Activated CD4-positive, alpha-beta T cell treated with anti-CD3 and anti-CD28 coated beads, Interleukin-2, amount 50 U/mL, for 16 hours (primary cell): Measurements from ENCODE around the gene TTC32.
"Not testable (repeated sequence)": the region's sequence is repeated elsewhere in the genome, so short reads cannot be mapped to it uniquely, and the experiment has no call there.

Source experiments
- DNase-seq: peaks from one replicate; pipeline ENCODE4 v3.0.0-alpha.2; 2020

Gene TTC32

DNA sequence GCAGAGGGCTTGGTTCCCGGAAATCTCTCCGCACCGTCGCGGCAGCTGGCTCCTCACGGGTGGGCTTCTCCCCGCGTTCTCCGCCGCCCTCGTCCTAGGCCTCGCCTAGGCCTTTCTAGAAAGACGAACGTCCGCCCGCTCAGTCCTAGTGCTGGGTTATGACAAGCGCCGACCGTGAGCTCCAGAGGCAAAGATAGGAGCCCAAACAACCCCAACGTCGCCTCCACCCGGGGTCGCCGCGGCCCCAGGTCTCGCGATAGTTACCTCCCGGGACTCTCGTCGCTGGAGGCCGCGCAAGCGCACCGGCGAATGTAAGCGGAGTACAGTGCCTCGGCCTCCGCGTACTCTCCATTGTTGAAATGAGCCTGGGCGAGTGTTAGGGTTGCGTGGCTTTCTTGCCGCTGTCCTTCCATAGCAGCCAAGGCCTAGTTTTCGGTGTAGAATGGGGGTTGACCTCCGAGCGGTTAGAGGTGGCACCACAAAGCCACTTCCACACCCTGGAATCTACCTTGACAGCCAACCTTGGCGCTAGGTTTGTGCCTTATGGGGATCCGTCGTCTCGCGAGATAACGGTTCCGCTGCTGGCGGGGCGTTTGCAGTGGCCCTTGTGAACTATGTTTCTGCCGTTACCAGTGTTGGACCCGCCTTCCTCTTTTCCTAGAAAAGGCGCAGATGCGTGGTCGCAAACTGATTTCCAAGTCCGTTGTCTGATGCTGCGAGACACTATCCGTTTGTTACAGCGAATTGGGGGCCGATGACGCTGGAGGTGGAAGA is at the start of gene TTC32:
Gene TTC32 (minus strand): TSS at position 542 of the 774 bp plus-strand sequence. CDS start 129 bp downstream, at position 413.
- DNase-seq: peak; percentile 95

DNA sequence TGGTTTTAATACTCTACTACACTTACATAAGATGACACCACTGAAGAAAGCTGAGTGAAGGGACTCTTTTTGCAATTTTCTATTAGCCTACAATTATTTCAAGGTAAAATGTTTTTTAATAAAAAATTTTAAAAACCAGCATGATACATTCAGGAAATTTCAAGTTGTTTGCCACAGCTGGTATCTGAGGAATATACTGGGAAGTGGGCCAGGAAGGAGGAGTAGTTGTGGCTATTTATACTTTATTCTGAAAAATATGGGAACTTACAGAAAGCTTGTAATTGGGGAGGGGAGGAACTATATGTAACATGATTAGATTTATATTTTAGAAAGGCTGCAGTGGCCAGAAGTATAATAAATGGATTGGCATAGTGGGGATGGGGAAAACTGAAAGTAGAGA is 47.3 kb upstream of the TTC32 start:
- no peak for DNase-seq

DNA sequence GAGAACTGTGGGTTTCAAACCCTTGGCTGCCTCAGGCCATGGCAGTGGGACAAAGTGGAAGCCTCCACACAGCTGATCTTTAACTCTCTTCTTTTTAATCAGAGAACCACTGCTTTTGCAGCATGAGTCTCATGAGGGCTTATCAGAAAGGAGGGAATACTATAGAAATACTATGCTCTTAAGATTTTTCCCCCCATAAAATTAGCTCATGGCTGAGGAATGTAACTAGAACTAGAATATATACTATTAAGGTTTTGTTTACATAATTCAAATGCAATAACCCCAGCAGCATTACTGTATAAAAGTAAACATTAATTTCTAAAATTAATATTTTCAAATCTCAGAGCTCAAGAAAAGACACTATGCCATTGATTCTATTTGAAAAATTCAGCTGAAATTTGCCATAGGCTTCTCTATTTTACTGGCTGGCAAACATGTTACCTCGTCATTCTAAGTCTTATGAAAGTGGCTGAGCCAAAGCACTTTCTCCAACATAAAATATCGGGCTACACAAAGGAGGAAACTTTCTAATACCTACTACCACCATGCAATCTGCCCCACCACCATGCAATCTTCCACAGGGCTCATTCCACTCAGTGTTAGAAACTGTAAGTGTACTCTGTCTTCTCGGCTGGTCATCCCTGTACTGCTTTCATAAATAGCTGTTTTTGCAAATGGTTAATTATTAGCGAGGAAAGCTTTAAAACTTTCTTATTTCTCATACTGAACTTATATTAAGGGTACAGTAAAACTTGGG is 45.6 kb upstream of the TTC32 start:
- no peak for DNase-seq

DNA sequence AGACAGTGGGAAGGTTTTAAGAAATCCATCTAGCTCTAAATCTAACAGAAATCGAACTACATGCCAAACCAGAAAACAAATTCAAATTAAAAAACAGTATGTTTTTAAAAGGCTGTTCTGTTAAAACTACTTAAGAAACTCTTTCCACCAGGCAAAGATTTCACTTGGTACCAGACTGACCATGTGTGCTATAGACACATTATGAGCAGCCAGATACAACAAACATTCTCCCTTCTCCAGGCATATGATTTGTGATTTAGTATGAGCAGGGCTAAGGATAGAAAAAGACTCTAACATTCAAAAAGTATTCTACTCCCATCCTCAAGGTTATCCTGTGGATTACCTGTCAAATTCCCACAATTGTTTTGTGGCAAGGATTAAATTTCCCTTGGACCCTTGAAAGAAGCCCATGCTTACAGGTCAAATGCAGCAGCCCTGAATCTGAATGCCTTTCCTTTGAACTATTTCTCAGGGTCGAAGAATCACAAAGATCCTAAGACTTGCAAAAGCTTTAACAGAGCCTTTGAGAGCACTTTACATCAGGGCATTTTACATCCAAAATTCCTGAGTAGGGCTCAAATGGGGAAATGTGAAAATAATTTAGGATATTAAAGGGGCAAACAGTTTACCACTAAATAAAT is 42.5 kb upstream of the TTC32 start:
- DNase-seq: no peak

DNA sequence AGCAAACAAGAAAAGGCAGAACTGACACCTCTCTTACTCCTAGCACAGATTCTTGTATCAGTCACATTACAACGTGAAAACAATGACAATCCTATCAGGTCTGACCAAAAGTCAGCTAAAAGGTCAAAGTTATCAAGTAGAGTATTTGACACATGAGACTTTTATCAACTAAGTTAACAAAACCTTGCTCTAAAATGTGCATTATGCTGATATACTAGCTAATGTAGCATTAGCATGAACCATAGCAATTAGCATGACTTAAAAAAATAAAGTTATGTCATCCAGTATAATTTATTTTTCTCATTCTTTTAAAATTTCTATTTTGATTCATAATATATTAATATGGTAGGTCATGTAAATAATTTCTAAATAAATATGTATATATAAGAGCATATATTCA is 41.4 kb upstream of the TTC32 start:
- no peak for DNase-seq

DNA sequence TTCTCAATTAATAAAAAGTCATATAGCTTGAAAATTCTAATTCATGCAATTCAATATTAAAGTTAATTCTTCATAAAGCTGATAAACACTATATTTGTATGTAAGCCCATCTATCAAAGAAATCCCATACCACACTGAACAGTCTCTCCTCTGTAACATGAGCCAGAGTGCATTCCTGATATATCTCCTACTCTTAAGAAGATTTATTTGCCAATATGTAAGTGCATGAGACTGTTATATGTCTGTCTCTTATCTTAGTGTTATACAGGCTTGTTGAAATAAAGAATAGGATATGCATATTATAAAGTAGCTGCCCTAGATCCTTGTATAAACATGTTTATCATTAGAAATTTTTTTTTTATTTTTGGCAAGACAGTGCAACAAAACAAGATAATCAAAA is 40.4 kb upstream of the TTC32 start:
- no peak for DNase-seq

DNA sequence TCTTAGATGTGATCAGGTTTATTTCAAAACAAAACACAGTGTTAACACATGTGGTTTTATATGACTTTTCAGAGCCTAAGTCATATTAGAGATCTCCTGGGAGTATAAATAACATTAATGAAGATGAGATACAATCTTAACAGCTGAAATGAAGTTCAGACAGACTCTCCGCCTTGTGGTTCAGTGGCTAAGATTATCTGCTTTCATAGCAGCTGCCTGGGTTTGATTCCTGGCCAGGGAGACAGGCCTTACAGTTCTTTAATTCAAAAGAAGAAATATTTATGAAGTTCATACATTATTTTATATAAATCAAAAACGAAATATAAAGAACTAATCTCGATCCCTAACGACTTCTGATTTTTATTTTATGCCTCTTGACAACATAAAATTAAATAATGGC is 35.2 kb upstream of the TTC32 start:
- DNase-seq: no peak

DNA sequence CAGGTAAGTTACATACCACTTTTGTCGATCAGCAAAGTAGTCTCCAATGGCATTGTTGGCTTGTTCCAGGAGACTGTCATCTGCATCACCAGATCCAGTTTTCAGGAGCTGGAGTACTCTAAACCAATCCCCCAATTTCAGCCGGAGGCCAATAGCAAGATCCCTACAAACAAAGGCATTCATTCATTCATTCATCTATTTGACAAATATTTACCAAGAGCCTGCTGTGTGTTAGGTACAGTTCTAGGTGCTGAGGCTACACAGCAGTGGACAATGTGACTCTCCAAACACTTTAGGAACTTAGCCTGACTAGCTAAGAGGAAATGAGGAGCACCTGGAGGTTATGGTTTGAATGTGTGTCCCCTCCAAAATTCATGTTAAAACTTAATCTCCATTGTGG is 34.4 kb upstream of the TTC32 start:
- DNase-seq: no peak

DNA sequence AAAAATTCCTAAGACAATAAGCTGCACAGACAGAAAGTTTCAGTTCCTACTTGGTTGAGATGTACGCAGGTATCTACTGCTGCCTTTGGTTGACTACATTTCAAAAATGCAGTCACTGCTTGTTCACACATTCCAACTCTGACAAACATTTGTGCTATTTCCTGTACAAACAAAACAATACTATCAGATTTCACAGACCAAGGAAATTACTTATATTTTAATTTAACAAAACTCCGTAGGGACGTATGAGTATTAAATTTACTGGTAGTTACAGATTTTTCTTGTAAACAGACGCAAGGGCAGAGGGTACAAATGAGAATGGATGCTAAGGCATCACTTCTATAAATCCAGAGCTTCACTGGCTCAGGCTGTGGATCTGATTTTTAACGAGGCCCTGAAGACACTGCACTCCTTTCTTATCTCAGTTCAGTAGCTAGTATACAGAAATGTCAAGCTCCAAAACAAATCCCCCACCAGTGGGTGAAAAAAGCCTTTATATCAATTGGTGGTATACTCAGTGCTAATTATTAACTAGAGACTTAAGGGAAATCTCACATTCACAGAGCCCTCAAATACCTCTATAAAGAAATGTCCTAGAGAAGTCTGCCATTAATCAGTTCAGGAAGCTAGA is 31.7 kb upstream of the TTC32 start:
- no peak for DNase-seq

DNA sequence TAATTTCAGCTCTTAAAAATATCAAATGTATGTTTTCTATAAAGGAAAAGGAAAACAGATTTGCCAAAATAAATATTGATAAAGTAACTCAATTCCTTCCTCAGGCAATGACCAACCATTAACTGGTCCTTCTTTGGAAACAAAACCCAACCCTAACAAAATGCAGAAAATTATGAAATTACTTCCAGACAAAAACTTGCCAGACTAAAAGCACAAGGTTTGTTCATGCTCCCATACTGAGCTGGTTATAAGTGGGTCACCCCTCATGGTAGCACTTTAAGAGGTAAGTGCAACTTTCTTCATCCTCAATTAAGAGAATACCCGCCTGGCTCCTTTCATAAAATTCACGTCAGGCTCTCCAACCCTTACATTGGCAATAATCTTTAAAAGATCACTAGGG is 31.1 kb upstream of the TTC32 start:
- no peak for DNase-seq

DNA sequence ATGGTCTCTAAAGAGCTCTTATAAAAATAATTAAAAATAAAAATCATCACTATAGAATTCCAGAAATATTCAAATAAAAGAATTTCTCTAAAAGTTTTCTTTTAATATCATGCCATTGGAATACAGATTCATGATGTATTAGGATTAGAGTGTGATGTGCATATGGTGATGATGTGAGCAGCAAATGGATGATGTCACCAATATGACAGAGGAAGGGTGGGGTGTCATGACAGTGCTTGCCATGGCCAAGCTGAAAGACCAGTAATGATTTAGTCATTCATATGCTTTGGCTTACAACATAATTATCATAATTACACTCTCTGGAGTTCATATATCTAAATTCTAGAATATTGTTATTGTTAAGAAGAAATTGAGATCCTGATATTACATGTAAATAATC is 27.4 kb upstream of the TTC32 start:
- DNase-seq: no peak

DNA sequence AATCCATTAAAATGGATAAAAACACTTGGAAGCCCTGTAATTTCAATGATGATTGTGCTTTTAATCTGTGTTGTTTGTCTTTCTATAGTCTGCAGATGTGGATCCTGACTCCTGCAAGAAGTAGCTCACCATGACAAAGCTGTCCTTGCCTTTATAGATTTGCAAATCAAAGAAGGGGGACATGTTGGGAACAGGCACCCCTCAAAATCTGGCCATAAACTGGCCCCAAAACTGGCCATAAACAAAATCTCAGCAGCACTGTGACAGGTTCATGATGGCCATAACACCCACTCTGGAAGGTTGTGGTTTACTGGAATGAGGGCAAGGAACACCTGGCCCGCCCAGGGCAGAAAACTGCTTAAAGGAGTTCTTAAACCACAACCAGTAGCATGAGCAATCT is 26.0 kb upstream of the TTC32 start:
- DNase-seq: not testable (repeated sequence)

DNA sequence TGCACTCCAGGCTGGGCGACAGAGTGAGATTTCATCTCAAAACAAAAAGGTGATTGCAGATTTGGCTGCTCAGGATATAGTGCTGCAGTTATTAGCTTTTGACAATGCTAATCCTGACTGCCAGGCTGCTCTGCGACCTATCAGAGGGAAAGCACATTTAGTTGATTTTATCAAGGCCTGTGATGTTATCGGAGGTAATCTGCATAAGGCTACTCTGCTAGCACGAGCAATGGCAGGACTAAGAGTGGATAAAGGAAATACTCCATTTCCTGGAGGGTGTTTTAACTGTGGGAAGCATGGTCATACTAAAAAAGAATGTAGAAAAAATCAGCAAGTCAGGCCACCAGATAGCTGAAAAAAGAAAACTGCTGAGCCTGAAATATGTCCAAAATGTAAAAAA is 22.7 kb upstream of the TTC32 start:
- DNase-seq: not testable (repeated sequence)

DNA sequence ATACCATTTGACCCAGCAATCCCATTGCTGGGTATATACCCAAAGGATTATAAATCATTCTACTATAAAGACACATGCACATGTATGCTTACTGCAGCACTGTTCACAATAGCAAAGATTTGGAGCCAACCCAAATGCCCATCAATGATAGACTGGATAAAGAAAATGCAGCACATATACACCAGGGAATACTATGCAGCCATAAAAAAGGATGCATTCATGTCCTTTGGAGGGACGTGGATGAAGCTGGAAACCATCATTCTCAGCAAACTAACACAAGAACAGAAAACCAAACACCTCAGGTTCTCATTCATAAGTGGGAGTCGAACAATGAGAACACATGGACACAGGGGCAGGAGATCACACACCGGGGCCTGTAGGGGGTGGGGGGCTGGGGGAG is 20.4 kb upstream of the TTC32 start:
- DNase-seq: not testable (repeated sequence)

DNA sequence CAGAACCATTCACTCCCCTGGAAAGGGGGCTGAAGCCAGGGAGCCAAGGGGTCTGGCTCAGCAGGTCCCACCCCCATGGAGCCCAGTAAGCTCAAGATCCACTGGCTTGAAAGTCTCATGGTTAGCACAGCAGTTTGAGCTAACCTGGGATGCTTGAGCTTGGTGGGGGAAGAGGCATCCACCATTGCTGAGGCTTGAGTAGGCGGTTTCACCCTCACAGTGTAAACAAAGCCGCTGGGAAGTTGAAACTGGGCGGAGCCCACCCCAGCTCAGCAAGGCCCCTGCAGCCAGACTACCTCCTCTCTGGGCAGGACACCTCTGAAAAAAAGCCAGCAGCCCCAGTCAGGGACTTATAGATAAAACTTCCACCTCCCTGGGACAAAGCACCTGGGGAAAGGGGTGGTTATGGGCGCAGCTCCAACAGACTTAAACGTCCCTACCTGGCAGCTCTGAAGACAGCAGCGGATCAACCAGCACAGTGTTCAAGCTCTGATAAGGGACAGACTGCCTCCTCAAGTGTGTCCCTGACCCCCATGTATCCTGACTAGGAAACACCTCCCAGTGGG is 14.7 kb upstream of the TTC32 start:
- no peak for DNase-seq

DNA sequence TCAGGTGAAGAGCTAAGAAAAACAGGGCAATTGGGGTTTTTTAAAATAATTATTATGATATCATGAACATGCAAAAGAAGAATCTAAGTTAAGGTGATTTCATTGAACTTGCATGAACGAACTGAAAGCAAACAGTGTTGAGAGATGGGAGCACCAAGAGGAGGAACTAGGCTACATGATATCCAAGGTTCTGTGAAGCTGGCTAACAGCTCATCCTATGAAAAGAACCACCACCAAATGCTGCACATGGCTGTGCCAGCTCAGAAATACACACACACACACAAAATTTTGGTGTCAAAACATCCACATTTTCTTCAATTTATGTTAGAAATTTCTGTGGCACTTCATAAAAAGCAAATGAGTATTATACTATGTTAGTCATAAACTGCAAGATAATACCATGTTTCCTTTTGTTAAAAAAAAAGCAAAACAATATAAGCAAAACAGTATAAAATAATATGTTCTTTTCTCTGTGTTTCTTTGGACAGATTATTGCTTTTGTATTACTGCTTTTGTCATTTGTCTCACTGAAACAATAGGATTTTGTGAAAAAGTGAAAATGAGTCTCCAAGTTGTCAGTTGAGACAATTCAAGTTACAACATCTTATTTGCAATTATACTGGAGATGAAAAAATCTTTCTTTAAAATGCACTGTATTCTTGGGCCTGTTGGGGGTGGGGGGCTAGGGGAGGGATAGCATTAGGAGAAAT is 12.6 kb upstream of the TTC32 start:
- DNase-seq: no peak

DNA sequence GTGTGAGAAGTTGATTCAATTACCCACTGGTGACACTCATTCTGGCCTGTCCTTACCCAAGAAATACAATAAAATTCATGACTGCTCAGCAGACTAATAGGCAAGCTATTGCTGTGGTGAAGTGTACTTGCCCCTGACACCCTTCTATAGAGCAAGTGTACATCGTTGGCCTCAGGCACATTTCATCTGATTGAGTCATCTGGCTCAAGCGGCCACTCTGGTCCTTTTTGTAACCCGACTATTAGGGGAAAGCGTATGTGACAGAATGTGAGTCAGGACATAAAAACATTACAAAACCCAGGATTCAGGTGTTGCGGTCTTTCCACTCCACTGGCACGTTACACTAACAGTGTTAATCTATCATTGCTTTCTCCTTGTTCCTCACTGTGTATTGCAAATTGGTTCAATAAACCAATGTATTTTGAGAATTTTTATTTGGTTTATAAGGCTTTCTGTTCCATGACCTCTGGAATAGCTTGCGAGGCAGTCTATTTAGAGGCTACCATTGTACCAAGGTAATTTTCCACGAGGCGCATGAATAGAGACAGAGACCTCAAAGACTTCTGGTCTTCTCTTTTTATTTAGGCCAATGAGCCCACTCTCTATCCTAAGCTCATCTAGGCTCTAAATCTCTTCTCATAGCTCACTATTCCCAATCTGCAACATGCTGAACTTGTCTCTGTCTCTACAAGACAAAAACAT is 10.2 kb upstream of the TTC32 start:
- DNase-seq: no peak

DNA sequence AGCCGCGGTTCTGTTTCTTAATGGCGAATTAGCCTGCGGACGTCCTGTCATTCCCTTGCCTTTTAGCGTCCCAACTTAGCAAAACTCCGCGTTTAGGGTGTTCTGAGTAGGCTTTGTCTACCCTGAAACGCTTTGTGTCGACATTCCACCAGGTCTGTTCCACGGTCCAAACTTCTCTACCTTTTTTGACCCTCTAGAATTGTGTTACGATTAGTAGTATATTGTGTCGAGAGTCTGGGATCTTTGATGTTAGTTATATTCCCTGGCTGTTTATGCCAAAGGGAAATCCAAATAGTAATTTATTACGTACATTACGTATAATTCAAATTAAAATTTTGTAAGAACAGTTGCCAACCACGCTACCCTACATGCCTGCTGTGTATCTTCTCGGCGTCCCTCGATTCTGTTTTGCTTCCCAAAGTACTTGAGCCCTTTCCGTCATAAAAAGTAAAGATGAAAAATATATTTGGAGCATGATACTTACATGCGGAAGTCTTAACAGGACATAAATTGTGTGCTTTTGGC is 495 bp upstream of the TTC32 start:
- DNase-seq: no peak

DNA sequence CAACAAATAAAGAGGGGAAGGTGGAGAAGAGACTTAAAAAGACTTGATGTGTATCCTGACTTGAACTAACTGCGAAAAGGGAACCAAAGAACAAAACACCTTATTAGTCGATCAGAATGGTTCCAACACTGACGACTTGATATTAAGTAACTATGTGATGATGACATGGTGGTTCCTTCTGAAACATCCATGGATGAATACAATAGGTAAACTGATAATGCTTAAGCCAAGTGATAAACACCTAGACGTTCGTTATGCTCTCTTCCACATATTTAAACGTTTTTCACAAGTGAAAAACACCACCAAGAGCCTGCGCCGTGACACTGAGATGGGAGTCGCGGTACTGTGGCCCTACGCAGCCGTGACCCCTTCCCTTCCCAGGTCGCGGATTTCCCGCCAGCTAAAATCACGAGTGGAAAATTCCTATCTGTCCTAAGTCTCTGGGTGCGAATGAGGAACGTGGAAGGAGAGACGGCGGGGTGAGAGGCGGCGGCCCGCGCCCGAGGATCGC is 797 bp downstream of the TTC32 start:
- DNase-seq: no peak

DNA sequence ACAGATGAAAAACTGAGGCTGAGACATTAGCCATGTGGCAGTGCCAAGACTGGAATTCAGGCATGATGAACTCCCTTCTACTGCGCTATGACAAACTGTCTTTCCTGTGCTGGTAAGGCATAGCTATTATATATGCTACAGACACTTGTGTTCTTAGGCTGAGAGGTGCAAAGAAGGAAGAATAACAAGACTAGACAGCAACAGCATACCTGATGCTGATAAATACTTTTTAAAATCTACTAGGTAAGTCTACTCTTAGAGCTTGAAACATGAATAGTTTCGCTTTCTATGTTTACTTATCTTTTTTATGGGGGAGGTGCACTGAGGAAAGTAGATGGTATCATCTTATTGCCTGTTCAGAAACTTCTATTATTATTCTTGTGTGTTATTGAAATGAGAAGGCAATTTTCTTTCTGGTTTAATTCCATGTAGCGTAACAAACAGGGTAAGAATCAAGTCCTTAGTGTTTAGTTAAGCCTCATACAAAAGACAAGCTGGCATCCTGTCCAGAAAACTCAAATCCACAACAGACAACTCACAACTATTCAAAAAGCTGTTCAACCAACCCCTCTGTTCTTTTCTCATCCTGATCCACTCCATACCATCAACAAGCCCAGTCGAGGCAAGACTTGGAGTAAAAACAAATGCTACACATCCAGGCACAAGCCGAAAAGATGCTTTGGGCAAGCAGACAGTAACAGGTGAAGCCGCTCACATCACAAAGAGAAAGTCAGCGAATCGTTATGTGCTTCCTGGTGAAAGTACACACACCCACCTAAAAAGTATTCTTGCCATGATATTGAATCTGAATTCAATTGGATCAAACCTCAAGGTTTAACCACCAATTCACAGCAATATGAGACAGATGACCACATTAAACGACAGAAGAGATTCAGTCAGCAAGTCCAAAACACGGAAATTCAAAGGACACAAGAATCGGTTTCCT is 1.5 kb downstream of the TTC32 start:
- peak; percentile 55 for DNase-seq
